Sigmoid colon (tissue), 7 donors: ENCODE data around the gene DTD2. TPM values are rescaled to one million over a fixed set of nuclear protein-coding genes. Genes with fewer than 3 reads are reported as not detected.

Experiments
- DNase-seq: peaks from one replicate; pipeline ENCODE4 v3.0.0-alpha.2; 2019
- H3K27ac ChIP-seq, 4 donors: fragments of 200-600 bp; sonication (generic); one replicate each; pipeline ENCODE4 v1.5.1; 2016 to 2019; ENCODE audit warnings: mild to moderate bottlenecking in 1 of 4
- H3K27me3 ChIP-seq, 3 donors: fragments of 200-600 bp; sonication (generic); one replicate each; pipeline ENCODE4 v1.5.1; 2019; ENCODE audit warnings: mild to moderate bottlenecking in 1 of 3
- H3K36me3 ChIP-seq, 4 donors: fragments of 200-600 bp; sonication (generic); one replicate each; pipeline ENCODE4 v1.5.1; 2016 to 2019
- H3K4me1 ChIP-seq, 4 donors: fragments of 200-600 bp; sonication (generic); one replicate each; pipeline ENCODE4 v1.5.1; 2017 to 2019
- H3K4me3 ChIP-seq, 4 donors: fragments of 200-600 bp; sonication (generic); one replicate each; pipeline ENCODE4 v1.5.1; 2017 to 2019; ENCODE audit warnings: mild to moderate bottlenecking in 2 of 4, moderate library complexity in 1 of 4
- H3K9me3 ChIP-seq, 4 donors: fragments of 200-600 bp in 3 of 4; sonication (generic) in 3 of 4; one replicate each; pipeline versions ENCODE4 v1.5.1 to v1.6.1; 2013 to 2019
- EP300 ChIP-seq, 4 donors: sonication (generic); formaldehyde crosslinking; IDR thresholded peaks; one replicate each; pipeline ENCODE4 v1.6.1; 2017; ENCODE audit warnings: antibody characterized with exemption in 4 of 4
- POLR2A ChIP-seq, 2 donors: fragments of 450-650 bp; IDR thresholded peaks; one replicate each; pipeline ENCODE4 v1.6.1; 2016; ENCODE audit warnings: antibody characterized with exemption in 2 of 2, mild to moderate bottlenecking in 2 of 2, moderate library complexity in 2 of 2
- POLR2AphosphoS5 ChIP-seq, 4 donors: sonication (generic); formaldehyde crosslinking; IDR thresholded peaks; one replicate each; pipeline ENCODE4 v1.6.1; 2017; ENCODE audit warnings: antibody characterized with exemption in 4 of 4
- WGBS, 2 donors: extraction: QIAGEN DNeasy Blood & Tissue Kit; methylation state at CpG; one replicate each; pipeline ENCODE4 v1.1.7; 2013; 5-methylcytosine and 5-hydroxymethylcytosine counted together
- intact Hi-C: fragments of 100-400 bp; cut with DNase I; formaldehyde crosslinking; loops from one replicate; pipeline ENCODE4 v1.15.1; 2023
- polyA plus RNA-seq, 3 donors: library from polyadenylated mRNA; stranded (reverse); fragments of 200-250 nt; gene quantifications; one replicate each; pipeline ENCODE4 v1.2.3, GENCODE V29; 2013
- total RNA-seq, 4 donors: library from RNA; depleted of rRNA; stranded (reverse); fragments of >200 nt; gene quantifications; one replicate each; pipeline ENCODE4 v1.1.0, GENCODE V29; 2016
- TF ChIP-seq, protein P1 (sequence below), 4 experiments: fragments of 450-650 bp in 3 of 4; fragments of 200-600 bp in 1 of 4; IDR thresholded peaks; one replicate each; pipeline ENCODE4 v1.5.1; 2016 to 2019; ENCODE audit warnings: antibody characterized with exemption in 4 of 4, mild to moderate bottlenecking in 3 of 4, moderate library complexity in 2 of 4
- donor health status: healthy with polysubstance abuse.
- donor health status: Bipolar disorder and iron deficiency.
- donor health status: healthy.

The DTD2 gene
- total and polyA plus RNA-seq, 7 donors = 10.8 to 31.6 (median 26.0) TPM

GRCh38 chr14:31429791-31430190 is 27.5 kb downstream of the DTD2 start:
- no peaks in the 10 kb centered on the region for H3K36me3 ChIP-seq
- no peaks in the 10 kb centered on the region for H3K27me3 ChIP-seq
- H3K4me3 ChIP-seq = no peak overlapping the region
- intact Hi-C loops = no loop called here
- peaks cover 0 to 6% (median under 1%) of the 10 kb centered on the region in 4 donors for H3K4me1 ChIP-seq
- H3K9me3 ChIP-seq = no peaks in the 10 kb centered on the region
- H3K27ac ChIP-seq = no peak overlapping the region
- WGBS, 2 donors = 89 to 94% methylated on average over 1 of the region's 1 CpG
- DNase-seq = no peak
- no peak for TF ChIP-seq EP300 (IDR thresholded peaks at IDR 0.05)
- no peak for TF ChIP-seq POLR2A (IDR thresholded peaks at IDR 0.05)

GRCh38 chr14:31428011-31428410 is 29.3 kb downstream of the DTD2 start:
- Histone ChIP-seq H3K36me3 (no peaks in the 10 kb centered on the region), H3K27me3 (no peaks in the 10 kb centered on the region), H3K4me1 (no peaks in the 10 kb centered on the region), H3K4me3 (no peak overlapping the region), H3K9me3 (no peaks in the 10 kb centered on the region), H3K27ac (no peak overlapping the region)
- intact Hi-C loops = no loop called here
- WGBS, 2 donors = 89 to 92% methylated on average over 1 of the region's 1 CpG
- no peak for DNase-seq
- TF ChIP-seq EP300 (IDR thresholded peaks at IDR 0.05) = no peak
- TF ChIP-seq, protein P1, sequence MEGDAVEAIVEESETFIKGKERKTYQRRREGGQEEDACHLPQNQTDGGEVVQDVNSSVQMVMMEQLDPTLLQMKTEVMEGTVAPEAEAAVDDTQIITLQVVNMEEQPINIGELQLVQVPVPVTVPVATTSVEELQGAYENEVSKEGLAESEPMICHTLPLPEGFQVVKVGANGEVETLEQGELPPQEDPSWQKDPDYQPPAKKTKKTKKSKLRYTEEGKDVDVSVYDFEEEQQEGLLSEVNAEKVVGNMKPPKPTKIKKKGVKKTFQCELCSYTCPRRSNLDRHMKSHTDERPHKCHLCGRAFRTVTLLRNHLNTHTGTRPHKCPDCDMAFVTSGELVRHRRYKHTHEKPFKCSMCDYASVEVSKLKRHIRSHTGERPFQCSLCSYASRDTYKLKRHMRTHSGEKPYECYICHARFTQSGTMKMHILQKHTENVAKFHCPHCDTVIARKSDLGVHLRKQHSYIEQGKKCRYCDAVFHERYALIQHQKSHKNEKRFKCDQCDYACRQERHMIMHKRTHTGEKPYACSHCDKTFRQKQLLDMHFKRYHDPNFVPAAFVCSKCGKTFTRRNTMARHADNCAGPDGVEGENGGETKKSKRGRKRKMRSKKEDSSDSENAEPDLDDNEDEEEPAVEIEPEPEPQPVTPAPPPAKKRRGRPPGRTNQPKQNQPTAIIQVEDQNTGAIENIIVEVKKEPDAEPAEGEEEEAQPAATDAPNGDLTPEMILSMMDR (IDR thresholded peaks at IDR 0.05) = no peak
- no peak for TF ChIP-seq POLR2A (IDR thresholded peaks at IDR 0.05)
- TF ChIP-seq POLR2AphosphoS5 (IDR thresholded peaks at IDR 0.05) = no peak

DNA sequence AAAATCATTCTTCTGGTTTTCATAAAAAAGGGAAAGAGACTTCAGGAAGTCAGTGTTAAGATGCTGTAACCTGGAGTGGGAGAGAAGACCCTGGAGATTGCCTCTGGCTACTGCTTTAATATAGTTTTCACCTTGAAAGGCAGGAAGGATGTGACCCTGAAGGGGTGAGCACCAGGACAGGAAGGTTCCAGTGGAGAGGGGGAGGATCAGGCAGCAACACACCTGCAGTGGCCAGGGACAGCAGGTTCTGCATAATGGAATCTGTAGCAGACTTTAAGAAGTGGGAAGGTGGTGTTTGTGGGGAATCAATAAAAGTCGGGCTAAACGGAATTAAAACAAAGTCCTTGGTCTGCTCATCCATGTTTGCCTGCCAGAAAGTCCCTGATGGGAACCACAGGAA is 30.6 kb downstream of the DTD2 start:
- H3K9me3 ChIP-seq = no peaks in the 10 kb centered on the region
- no peaks in the 10 kb centered on the region for H3K36me3 ChIP-seq
- no peaks in the 10 kb centered on the region for H3K27me3 ChIP-seq
- H3K4me1 ChIP-seq = no peaks in the 10 kb centered on the region
- TF ChIP-seq POLR2A (IDR thresholded peaks at IDR 0.05) (no peak), POLR2AphosphoS5 (IDR thresholded peaks at IDR 0.05) (no peak), EP300 (IDR thresholded peaks at IDR 0.05) (no peak)
- TF ChIP-seq, protein P1 (IDR thresholded peaks at IDR 0.05) = no peak
- H3K27ac ChIP-seq = no peak overlapping the region
- DNase-seq = no peak
- H3K4me3 ChIP-seq = no peak overlapping the region
- intact Hi-C loops = no loop called here
- WGBS, 2 donors = 81 to 85% methylated on average over 2 of the region's 2 CpGs

DNA sequence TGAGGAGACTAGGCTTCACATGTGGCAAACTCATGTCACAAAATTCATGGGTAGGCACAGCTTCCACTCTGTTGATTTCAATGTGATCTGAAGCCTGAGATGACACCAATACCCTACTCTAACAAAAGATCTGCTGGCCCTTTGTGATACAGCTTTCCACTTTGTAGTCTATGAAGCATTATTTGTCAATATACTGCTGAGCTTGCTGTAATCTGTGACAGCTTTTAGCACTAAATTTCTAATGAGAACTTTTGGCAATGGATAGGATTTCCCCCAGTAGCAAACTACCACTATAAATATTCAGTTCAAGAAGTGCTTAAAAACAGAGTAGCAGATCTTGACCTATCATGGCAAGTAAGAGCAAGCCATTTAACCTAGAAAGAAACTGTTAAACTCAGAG is 31.4 kb downstream of the DTD2 start:
- intact Hi-C loops = no loop called here
- H3K36me3 ChIP-seq = no peaks in the 10 kb centered on the region
- no peak for DNase-seq
- no peak overlapping the region for H3K27ac ChIP-seq
- H3K4me3 ChIP-seq = no peak overlapping the region
- no peaks in the 10 kb centered on the region for H3K9me3 ChIP-seq
- H3K27me3 ChIP-seq = no peaks in the 10 kb centered on the region
- peaks cover 0 to 5% (median 3%) of the 10 kb centered on the region in 4 donors for H3K4me1 ChIP-seq
- TF ChIP-seq, protein P1 (IDR thresholded peaks at IDR 0.05) = no peak
- no peak for TF ChIP-seq POLR2A (IDR thresholded peaks at IDR 0.05)
- no peak for TF ChIP-seq EP300 (IDR thresholded peaks at IDR 0.05)
- no peak for TF ChIP-seq POLR2AphosphoS5 (IDR thresholded peaks at IDR 0.05)

GRCh38 chr14:31421200-31421599 is 36.1 kb downstream of the DTD2 start:
- Histone ChIP-seq H3K4me3 (peak overlapping the region in 1 of 4 donors; percentile 88), H3K4me1 (peaks cover 0 to 30% (median 22%) of the 10 kb centered on the region in 4 donors), H3K9me3 (no peaks in the 10 kb centered on the region), H3K27me3 (no peaks in the 10 kb centered on the region), H3K27ac (peak overlapping the region in 2 of 4 donors; percentile 90 to 93), H3K36me3 (no peaks in the 10 kb centered on the region)
- DNase-seq = no peak
- 87 to 89% methylated on average over 5 of the region's 5 CpGs for WGBS, 2 donors
- intact Hi-C loops = loop anchor here (2.0 to 5.0 kb wide), 2 partner anchors 36 to 141 kb away; partner anchors contain the start of genes DTD2 and NUBPL
- TF ChIP-seq POLR2AphosphoS5 (IDR thresholded peaks at IDR 0.05) (no peak), EP300 (IDR thresholded peaks at IDR 0.05) (no peak)
- TF ChIP-seq, protein P1 (IDR thresholded peaks at IDR 0.05) = no peak
